HG03439 (cell line): ENCODE measurements around the gene L1CAM.

Source experiments
- ATAC-seq: cut with Tn5 transposase; IDR thresholded peaks from one replicate; pipeline ENCODE4 v1.9.1; 2021; ENCODE audit warnings: mild to moderate bottlenecking, moderate library complexity; ENCODE audit not compliant: unreplicated experiment

Gene L1CAM

GRCh38 chrX:153865685-153866084 is 20.3 kb downstream of the L1CAM start:
- ATAC-seq, result no peak

- no peak for ATAC-seq
Measured at GRCh38 chrX:153865321-153865580, 20.7 kb downstream of the L1CAM start.

GRCh38 chrX:153864561-153865320 is 21.2 kb downstream of the L1CAM start:
- ATAC-seq, result no peak

- ATAC-seq, result no peak
Measured at GRCh38 chrX:153864101-153864500, 21.9 kb downstream of the L1CAM start.

GRCh38 chrX:153863251-153863991 is 22.6 kb downstream of the L1CAM start:
- no peak for ATAC-seq

- no peak for ATAC-seq
Measured at GRCh38 chrX:153862369-153863250, 23.4 kb downstream of the L1CAM start.

GRCh38 chrX:153861733-153862310 is 24.2 kb downstream of the L1CAM start:
- no peak for ATAC-seq

- ATAC-seq, result no peak
Measured at GRCh38 chrX:153861151-153861550, 24.8 kb downstream of the L1CAM start.

- no peak for ATAC-seq
Measured at GRCh38 chrX:153857348-153857903, 28.5 kb downstream of the L1CAM start.

- ATAC-seq, result no peak
Measured at GRCh38 chrX:153854702-153855101, 31.3 kb downstream of the L1CAM start.

GRCh38 chrX:153853902-153854267 is 32.1 kb downstream of the L1CAM start:
- no peak for ATAC-seq

- no peak for ATAC-seq
Measured at GRCh38 chrX:153853180-153853901, 32.6 kb downstream of the L1CAM start.

- no peak for ATAC-seq
Measured at GRCh38 chrX:153851981-153852380, 34.0 kb downstream of the L1CAM start.

- ATAC-seq, result no peak
Measured at GRCh38 chrX:153848325-153848724, 37.6 kb downstream of the L1CAM start.

GRCh38 chrX:153845842-153846241 is 40.1 kb downstream of the L1CAM start:
- ATAC-seq, result no peak

GRCh38 chrX:153845195-153845594 is 40.8 kb downstream of the L1CAM start:
- no peak for ATAC-seq

- ATAC-seq, result no peak
Measured at GRCh38 chrX:153844509-153845082, 41.4 kb downstream of the L1CAM start.

- ATAC-seq, result no peak
Measured at GRCh38 chrX:153836921-153837320, 49.1 kb downstream of the L1CAM start.

GRCh38 chrX:153832728-153833127 is 53.2 kb downstream of the L1CAM start:
- no peak for ATAC-seq
